Measurements from ENCODE around the gene SH3RF3. TPM values are rescaled to one million over a fixed set of nuclear protein-coding genes. Genes with fewer than 3 reads are reported as not detected.

Gene SH3RF3
- total RNA-seq, 1 donor from 2014 or later: 7.4 TPM

GRCh38 chr2:109272461-109272860 lies 143.5 kb downstream of the SH3RF3 start:
- intact Hi-C loops (cut with DNase I): no loop called here
- Histone ChIP-seq H3K9me3 (no peaks in the 10 kb centered on the region), H3K36me3 (no peaks in the 10 kb centered on the region), H3K27ac (no peak overlapping the region), H3K4me1 (peaks cover 28% of the 10 kb centered on the region), H3K4me3 (no peak overlapping the region), H3K27me3 (no peaks in the 10 kb centered on the region)
- TF ChIP-seq, protein P1, sequence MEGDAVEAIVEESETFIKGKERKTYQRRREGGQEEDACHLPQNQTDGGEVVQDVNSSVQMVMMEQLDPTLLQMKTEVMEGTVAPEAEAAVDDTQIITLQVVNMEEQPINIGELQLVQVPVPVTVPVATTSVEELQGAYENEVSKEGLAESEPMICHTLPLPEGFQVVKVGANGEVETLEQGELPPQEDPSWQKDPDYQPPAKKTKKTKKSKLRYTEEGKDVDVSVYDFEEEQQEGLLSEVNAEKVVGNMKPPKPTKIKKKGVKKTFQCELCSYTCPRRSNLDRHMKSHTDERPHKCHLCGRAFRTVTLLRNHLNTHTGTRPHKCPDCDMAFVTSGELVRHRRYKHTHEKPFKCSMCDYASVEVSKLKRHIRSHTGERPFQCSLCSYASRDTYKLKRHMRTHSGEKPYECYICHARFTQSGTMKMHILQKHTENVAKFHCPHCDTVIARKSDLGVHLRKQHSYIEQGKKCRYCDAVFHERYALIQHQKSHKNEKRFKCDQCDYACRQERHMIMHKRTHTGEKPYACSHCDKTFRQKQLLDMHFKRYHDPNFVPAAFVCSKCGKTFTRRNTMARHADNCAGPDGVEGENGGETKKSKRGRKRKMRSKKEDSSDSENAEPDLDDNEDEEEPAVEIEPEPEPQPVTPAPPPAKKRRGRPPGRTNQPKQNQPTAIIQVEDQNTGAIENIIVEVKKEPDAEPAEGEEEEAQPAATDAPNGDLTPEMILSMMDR (IDR thresholded peaks at IDR 0.05): no peak
- ATAC-seq: no peak
- peak; percentile 56 for DNase-seq

GRCh38 chr2:109275120-109276012 lies 146.4 kb downstream of the SH3RF3 start:
- intact Hi-C loops (cut with DNase I): no loop called here
- ATAC-seq: peak; percentile 55
- H3K4me3 ChIP-seq: no peak overlapping the region
- H3K27ac ChIP-seq: no peak overlapping the region
- no peaks in the 10 kb centered on the region for H3K27me3 ChIP-seq
- TF ChIP-seq, protein P1 (IDR thresholded peaks at IDR 0.05): no peak
- H3K4me1 ChIP-seq: peaks cover 23% of the 10 kb centered on the region
- DNase-seq: peak; percentile 61
- no peaks in the 10 kb centered on the region for H3K36me3 ChIP-seq
- no peaks in the 10 kb centered on the region for H3K9me3 ChIP-seq

DNA sequence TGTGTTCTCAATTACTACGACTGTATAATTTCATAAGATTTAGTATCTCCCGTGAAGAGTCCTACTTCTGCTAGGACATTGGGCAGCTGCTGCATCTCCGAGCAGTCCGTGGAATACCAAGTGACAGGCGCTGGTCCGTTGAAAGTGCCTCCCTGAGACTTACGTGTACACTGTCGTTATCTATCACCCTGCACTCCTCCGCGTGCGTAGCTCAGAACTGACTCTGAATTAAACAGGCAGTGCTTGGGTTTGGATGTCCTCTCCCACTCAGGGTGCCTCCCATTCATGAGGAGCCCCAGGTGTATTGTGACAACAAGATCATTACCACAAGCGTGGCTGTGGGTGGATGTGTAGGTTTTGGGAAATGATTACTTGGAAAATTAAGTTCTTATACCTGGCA lies 148.4 kb downstream of the SH3RF3 start:
- Histone ChIP-seq H3K4me3 (no peak overlapping the region), H3K27me3 (no peaks in the 10 kb centered on the region), H3K9me3 (no peaks in the 10 kb centered on the region), H3K36me3 (no peaks in the 10 kb centered on the region), H3K4me1 (peaks cover 14% of the 10 kb centered on the region), H3K27ac (no peak overlapping the region)
- TF ChIP-seq, protein P1 (IDR thresholded peaks at IDR 0.05): no peak
- DNase-seq (no peak), ATAC-seq (no peak)
- intact Hi-C loops (cut with DNase I): no loop called here

DNA sequence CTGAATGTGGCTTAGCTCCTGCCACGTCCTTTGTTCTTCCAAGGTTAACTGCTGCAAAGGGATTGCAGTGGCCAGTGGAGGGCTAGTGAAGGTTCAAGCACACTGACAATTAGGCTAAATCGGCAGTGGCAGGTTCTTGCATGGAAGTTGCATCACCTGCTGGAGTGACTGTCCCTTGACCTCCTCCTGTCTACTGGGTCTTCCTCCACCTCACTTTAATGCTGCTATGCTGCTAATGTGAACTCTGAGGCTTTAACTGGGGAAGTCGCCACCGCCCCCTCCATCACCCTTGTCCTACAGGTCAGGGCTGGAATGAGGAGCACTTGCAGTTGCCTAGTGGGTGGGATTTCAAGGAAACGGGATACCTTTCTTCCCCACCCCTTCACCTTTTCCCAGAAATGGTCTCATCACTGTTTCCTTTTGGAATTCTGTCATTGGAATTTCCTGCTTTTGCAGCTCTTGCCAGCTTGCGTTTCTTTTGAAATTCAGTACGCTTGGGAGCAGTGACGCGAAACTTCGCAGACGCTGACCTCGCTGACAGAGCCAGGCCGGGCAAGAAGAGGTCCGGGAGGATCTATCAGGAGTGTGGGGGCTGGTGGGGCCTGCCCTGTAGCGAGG lies 150.3 kb downstream of the SH3RF3 start:
- TF ChIP-seq, protein P1 (IDR thresholded peaks at IDR 0.05): no peak
- H3K36me3 ChIP-seq: no peaks in the 10 kb centered on the region
- H3K4me1 ChIP-seq: peaks cover 14% of the 10 kb centered on the region
- H3K27me3 ChIP-seq: no peaks in the 10 kb centered on the region
- ATAC-seq: peak; percentile 38
- H3K9me3 ChIP-seq: no peaks in the 10 kb centered on the region
- H3K27ac ChIP-seq: no peak overlapping the region
- DNase-seq: no peak
- no peak overlapping the region for H3K4me3 ChIP-seq
- intact Hi-C loops (cut with DNase I): no loop called here

GRCh38 chr2:109280804-109281203 lies 151.8 kb downstream of the SH3RF3 start:
- H3K27ac ChIP-seq: no peak overlapping the region
- no peak overlapping the region for H3K4me3 ChIP-seq
- no peak for DNase-seq
- H3K9me3 ChIP-seq: no peaks in the 10 kb centered on the region
- no peaks in the 10 kb centered on the region for H3K36me3 ChIP-seq
- no peak for ATAC-seq
- peaks cover 17% of the 10 kb centered on the region for H3K4me1 ChIP-seq
- no peaks in the 10 kb centered on the region for H3K27me3 ChIP-seq
- intact Hi-C loops (cut with DNase I): no loop called here
- TF ChIP-seq, protein P1 (IDR thresholded peaks at IDR 0.05): no peak
